ENCODE data around the gene ALG14. TPM values are rescaled to one million over a fixed set of nuclear protein-coding genes. Genes with fewer than 3 reads are reported as not detected.

The ALG14 gene
- total and polyA plus RNA-seq, 10 of the 15 experiments (the other 5 are each of a cell fraction or from before 2014, with no cell fraction given) = 2.6 to 19.2 (median 7.5) TPM

- ChIA-PET CTCF (interaction anchor here (0.7 to 1.6 kb wide), 2 partner anchors 11 to 26 kb away, joined by 3 to 4 read pairs; no protein-coding TSS in a partner anchor), SMC1A (ENCODE audit: uncharacterized antibody, unreplicated experiment) (no interaction called here), POLR2A (no interaction called here), RAD21 (ENCODE audit: unreplicated experiment) (no interaction called here)
- 5% methylated on average over 1 of the region's 1 CpG for WGBS (ENCODE audit: insufficient coverage, insufficient replicate concordance, low lambda C conversion rate, missing lambda C conversion rate)
- TF ChIP-seq EP300 (IDR thresholded peaks at IDR 0.05; ENCODE audit: borderline replicate concordance in 1 of 2, control insufficient read depth in 1 of 2, low read depth in 2 of 2, low read length in 2 of 2) (no peak), SRF (IDR thresholded peaks at IDR 0.05; ENCODE audit: low read depth in 2 of 2, low read length in 2 of 2) (no peak), TCF12 (IDR thresholded peaks at IDR 0.05; ENCODE audit: low read depth, low read length) (no peak), MYC (IDR thresholded peaks at IDR 0.05; ENCODE audit: insufficient read depth, insufficient read length, insufficient replicate concordance, low read length, severe bottlenecking) (no peak), ZSCAN29 (IDR thresholded peaks at IDR 0.05) (no peak)
- H3K79me2 ChIP-seq (ENCODE audit: control insufficient read depth, insufficient read depth, low read length) = no peaks in the 10 kb centered on the region
- no peaks in the 10 kb centered on the region for H4K20me1 ChIP-seq (ENCODE audit: control insufficient read depth, insufficient read depth)
- DNase-seq (ENCODE audit: low read depth, low spot score) (no peak), FAIRE-seq (no peak), ATAC-seq (no peak)
- no peak overlapping the region for H3K27ac ChIP-seq (ENCODE audit: control insufficient read depth, insufficient read depth)
- no TSS peak for BruUV-seq (replicated peaks)
- H2AFZ ChIP-seq (ENCODE audit: control insufficient read depth, low read depth, low read length) = no peak overlapping the region
- in situ Hi-C loops (cut with MboI) (no loop called here), intact Hi-C loops (cut with micrococcal nuclease; ENCODE audit: unreplicated experiment) (no loop called here)
- H3K4me1 ChIP-seq (ENCODE audit: control insufficient read depth, insufficient read depth, low read length) = no peaks in the 10 kb centered on the region
- H3K27me3 ChIP-seq (replicated peaks in 1 of 2; ENCODE audit: control insufficient read depth in 2 of 2, insufficient read depth in 2 of 2, low read length in 1 of 2) = no peaks in the 10 kb centered on the region
- H3K9me3 ChIP-seq (replicated peaks; ENCODE audit: control insufficient read depth, insufficient read depth, low read length) = no peaks in the 10 kb centered on the region
- no peak overlapping the region for H3K4me2 ChIP-seq (ENCODE audit: control insufficient read depth, insufficient read depth)
- H3K36me3 ChIP-seq (ENCODE audit: control insufficient read depth in 2 of 2, insufficient read depth in 2 of 2, low read length in 1 of 2) = no peaks in the 10 kb centered on the region
- no peak overlapping the region for H3K9ac ChIP-seq (ENCODE audit: control insufficient read depth, insufficient read depth, low read length)
- H3K4me3 ChIP-seq = no peak overlapping the region
Observed at GRCh38 chr1:95017775-95018174, 55.0 kb downstream of the ALG14 start.

GRCh38 chr1:95015076-95015475 lies 57.7 kb downstream of the ALG14 start:
- Histone ChIP-seq H3K79me2 (ENCODE audit: control insufficient read depth, insufficient read depth, low read length) (no peaks in the 10 kb centered on the region), H3K27me3 (replicated peaks in 1 of 2; ENCODE audit: control insufficient read depth in 2 of 2, insufficient read depth in 2 of 2, low read length in 1 of 2) (no peaks in the 10 kb centered on the region), H3K9ac (ENCODE audit: control insufficient read depth, insufficient read depth, low read length) (no peak overlapping the region), H4K20me1 (ENCODE audit: control insufficient read depth, insufficient read depth) (no peaks in the 10 kb centered on the region), H3K4me2 (ENCODE audit: control insufficient read depth, insufficient read depth) (no peak overlapping the region), H3K4me3 (no peak overlapping the region), H3K4me1 (ENCODE audit: control insufficient read depth, insufficient read depth, low read length) (no peaks in the 10 kb centered on the region), H3K36me3 (ENCODE audit: control insufficient read depth in 2 of 2, insufficient read depth in 2 of 2, low read length in 1 of 2) (no peaks in the 10 kb centered on the region), H3K27ac (ENCODE audit: control insufficient read depth, insufficient read depth) (no peak overlapping the region), H2AFZ (ENCODE audit: control insufficient read depth, low read depth, low read length) (no peak overlapping the region), H3K9me3 (replicated peaks; ENCODE audit: control insufficient read depth, insufficient read depth, low read length) (no peaks in the 10 kb centered on the region)
- ATAC-seq (no peak), DNase-seq (ENCODE audit: low read depth, low spot score) (no peak), FAIRE-seq (no peak)
- RAD21 ChIA-PET (ENCODE audit: unreplicated experiment) = interaction anchor here (0.5 to 1.5 kb wide), 2 partner anchors 41 to 161 kb away, joined by 5 read pairs; no protein-coding TSS in a partner anchor
- in situ Hi-C loops (cut with MboI) (no loop called here), intact Hi-C loops (cut with micrococcal nuclease; ENCODE audit: unreplicated experiment) (loop anchor here (1.0 kb wide), 1 partner anchor 161 kb away; no protein-coding TSS in a partner anchor)
- CTCF ChIA-PET = interaction anchor here (1.0 kb wide), 1 partner anchor 9 kb away, joined by 3 read pairs; no protein-coding TSS in a partner anchor
- BruUV-seq (replicated peaks) = no TSS peak
- TF ChIP-seq, protein P1, sequence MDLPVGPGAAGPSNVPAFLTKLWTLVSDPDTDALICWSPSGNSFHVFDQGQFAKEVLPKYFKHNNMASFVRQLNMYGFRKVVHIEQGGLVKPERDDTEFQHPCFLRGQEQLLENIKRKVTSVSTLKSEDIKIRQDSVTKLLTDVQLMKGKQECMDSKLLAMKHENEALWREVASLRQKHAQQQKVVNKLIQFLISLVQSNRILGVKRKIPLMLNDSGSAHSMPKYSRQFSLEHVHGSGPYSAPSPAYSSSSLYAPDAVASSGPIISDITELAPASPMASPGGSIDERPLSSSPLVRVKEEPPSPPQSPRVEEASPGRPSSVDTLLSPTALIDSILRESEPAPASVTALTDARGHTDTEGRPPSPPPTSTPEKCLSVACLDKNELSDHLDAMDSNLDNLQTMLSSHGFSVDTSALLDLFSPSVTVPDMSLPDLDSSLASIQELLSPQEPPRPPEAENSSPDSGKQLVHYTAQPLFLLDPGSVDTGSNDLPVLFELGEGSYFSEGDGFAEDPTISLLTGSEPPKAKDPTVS (IDR thresholded peaks at IDR 0.05; ENCODE audit: low read depth, low read length) = no peak
- SMC1A ChIA-PET (ENCODE audit: uncharacterized antibody, unreplicated experiment) = no interaction called here
- POLR2A ChIA-PET = no interaction called here
- 100% methylated on average over 3 of the region's 3 CpGs for WGBS (ENCODE audit: insufficient coverage, insufficient replicate concordance, low lambda C conversion rate, missing lambda C conversion rate)
